GM15510 (cell line): ENCODE results near the gene TTLL1.
A peak's percentile ranks its signal among the peaks of the same experiment; 100 is the strongest.

ENCODE experiments used
- POLR2A ChIP-seq: IDR thresholded peaks from 3 replicates; pipeline ENCODE4 v1.6.1; 2011; ENCODE audit warnings: borderline replicate concordance; ENCODE audit not compliant: insufficient read length; ENCODE audit errors: extremely low read depth

TTLL1 gene

GRCh38 chr22:43118024-43118849 lies 29.0 kb upstream of the TTLL1 start:
- TF ChIP-seq POLR2A: no peak

DNA sequence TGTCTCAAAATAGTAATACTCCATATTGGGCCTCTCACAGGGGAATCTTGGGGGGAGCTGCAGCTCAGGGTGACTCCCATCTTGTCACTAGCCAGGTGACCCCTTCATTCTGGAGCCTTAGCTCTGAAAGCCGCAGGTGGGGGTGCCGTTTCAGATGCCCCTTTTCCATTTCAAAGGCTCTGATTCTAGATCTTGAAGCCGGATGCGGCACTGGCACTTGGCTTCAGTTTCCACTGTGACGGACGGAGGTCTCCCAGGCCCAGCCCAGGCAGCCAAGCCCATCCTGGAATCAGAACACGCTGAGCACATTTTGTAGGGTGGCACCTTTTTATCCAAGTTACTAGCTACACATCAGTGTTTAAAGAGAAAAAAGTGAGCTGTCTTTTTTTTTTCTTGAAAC lies 27.7 kb upstream of the TTLL1 start:
- TF ChIP-seq POLR2A: no peak

GRCh38 chr22:43114958-43115357 lies 25.8 kb upstream of the TTLL1 start:
- TF ChIP-seq POLR2A: no peak

DNA sequence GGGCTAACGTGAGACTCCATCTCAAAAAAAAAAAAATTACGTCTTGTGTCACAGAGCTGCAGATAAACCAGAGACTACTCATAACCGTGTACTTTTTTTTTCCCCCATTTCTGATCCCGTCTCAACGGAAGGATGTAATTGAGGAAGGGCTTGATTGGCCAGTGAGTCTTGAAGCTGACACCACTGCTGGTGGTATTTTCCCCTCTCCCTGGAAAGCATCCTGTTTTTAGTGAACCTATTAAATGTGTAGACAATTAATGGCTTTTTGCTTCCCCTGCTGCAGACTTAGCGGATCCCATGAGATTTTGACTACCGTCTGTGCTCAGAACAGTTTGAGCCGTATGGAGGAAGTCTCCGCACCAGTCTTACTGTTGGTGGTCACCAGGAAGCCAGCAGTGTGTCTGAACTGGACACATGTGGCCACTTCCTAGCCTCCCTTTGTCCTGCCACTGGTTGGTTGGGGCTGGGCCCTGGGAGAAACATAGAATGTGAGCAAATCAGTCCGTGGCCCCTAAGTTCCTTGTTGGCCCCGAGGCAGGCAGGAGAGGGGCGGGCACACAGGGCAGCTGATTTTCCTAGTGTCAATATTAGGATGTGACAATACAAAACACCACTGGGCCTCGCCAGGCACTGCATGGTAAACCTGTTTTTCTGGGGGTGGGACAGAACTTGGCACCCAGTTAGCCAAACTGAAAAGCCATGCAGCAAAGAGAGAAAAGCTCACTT lies 24.5 kb upstream of the TTLL1 start:
- TF ChIP-seq POLR2A: no peak

DNA sequence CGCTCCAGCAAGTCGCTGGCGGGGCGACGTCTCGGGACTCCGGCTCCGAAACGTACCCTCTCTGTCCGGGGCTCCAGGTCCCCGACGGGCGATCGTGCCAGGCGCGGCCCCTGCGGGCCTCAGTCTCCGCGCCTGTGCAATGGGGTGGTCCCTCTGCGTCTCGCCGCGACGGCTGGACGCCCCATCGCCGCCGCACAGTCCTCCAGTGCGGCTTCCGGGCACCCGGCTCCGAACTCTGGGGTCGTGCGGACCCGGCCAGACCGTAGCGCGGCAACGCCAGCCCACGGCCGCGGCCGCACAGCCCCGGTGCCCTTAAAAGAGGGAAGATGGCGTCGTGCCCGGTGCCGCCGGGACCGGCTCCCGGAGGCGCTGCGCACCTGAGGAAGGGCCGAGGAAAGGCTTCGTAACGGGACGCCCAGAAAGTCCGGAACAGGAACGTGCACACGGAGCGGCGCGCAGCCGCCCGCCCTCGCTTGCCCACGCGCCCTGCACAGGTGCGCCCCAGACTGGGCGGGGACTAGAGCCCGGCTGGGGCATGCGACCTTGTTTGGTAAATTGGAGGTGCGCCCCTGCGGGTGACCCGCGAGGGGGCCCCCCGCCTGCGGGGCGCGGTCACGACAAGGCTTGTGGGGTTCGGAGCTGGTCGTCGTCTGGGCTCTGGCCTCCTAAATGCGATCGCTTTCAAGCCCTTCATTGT lies 21.9 kb upstream of the TTLL1 start:
- no peak for TF ChIP-seq POLR2A

- TF ChIP-seq POLR2A: peak; percentile 50
These were observed 21.3 kb upstream of the TTLL1 start, which contains the start of gene BIK for GRCh38 chr22:43110444-43110926. Gene BIK (plus strand): TSS chr22:43110750. CDS start chr22:43124023, 13,273 bp downstream.

DNA sequence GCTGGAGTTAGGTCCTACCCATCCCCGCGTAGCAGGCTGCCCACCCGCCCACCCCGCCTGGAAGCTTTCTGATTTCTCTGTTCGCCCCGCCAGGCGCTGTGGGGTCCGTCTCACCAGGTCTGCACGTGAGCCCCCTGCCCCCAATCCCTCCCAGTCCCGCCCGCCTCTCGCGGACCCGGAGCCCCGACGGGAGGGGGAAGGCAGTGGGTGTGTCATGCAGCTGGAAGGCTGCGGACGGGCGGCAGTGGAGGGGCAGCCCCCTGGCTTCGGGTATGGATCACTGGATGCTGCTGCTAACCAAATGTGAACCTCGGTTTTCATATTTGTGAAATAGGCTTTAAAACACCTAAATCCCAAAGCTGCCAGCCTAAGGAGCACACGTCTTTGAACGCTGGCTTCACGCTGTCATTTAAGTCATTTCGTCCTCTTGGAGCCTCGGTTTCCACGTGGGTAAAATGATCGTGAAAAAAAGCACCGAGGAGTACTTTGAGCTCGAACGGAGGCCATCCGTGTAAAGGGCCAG lies 20.8 kb upstream of the TTLL1 start:
- TF ChIP-seq POLR2A: no peak

DNA sequence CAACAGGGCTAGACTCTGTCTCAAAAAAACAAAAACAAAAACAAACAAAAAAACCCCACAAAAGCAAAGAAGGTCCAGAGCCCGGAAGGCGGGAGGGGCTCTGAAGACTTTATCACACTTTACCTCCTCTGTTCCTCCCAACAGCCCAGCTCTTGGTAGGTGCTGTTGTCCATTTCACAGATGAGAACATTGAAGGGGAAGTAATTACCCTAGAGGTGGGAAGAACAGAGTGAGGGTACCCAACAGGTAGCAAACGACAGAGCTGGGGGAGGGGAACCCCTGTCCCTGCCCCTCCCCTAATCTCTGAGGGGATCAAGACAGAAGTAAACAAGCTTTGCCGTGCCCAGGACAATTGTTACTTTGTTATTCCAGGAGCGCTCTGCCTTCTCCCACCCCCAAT lies 20.3 kb upstream of the TTLL1 start:
- TF ChIP-seq POLR2A: no peak

- no peak for TF ChIP-seq POLR2A
These were observed 17.1 kb upstream of the TTLL1 start for GRCh38 chr22:43106302-43106701.

- no peak for TF ChIP-seq POLR2A
These were observed 12.1 kb upstream of the TTLL1 start for GRCh38 chr22:43101306-43101705.

DNA sequence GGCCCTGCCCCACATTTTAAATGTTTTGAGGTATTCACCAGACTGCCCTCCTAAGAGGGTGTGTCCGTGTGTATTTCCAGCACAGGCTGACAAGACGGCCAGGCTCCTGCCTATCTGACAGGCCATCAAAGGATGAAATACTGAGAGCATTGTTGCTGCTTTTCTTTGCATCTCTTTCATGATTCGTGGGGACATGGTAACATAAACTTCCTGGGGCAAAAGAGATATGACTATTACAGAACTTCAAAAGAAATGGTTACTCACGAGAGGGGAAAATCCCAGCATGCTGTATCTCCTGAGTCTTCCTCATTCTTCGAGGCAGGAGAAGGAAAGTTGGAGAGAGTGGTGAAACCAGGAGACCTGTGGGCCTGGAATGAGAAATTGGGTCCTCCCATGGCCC lies 11.0 kb upstream of the TTLL1 start:
- TF ChIP-seq POLR2A: no peak

GRCh38 chr22:43099095-43099494 lies 9.9 kb upstream of the TTLL1 start:
- TF ChIP-seq POLR2A: no peak

DNA sequence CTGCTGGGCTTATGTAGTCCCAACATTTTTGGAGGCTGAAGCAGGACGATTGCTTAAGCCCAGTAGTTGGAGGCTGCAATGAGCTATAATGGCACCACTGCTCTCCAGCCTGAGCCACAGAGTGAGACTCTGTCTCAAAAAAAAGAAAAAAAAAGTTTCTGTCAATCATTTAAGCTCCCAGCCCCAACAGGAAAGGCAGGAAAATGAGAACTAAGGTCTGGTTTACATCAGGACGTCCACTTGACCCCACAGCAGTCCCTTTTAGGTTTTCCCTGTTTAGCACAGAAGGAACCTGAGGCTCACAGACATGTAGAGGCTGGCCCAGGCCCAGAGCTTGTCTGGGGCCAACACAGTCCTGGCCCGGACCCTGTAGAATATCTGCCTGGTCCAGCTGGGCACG lies 9.2 kb upstream of the TTLL1 start:
- no peak for TF ChIP-seq POLR2A

- TF ChIP-seq POLR2A: no peak
These were observed 7.2 kb upstream of the TTLL1 start for GRCh38 chr22:43096420-43096819.

DNA sequence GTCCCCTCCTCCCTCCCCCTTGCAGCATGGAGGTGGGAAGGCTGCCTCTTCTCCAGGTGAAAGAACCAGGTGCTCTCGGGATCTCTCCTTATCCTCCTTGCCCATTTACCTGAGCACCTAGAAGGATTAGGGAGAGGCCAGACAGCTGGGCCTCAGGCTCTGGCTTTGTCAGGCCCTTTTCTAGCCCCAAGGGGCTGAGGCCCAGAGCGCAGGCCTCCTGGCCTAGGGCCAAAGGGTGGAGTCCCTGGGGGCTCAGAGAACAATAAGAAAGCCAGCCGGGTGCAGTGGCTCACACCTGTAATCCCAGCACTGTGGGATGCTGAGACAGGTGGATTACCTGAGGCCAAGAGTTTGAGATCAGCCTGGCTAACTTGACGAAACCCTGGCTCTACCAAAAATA lies 5.4 kb upstream of the TTLL1 start:
- TF ChIP-seq POLR2A: no peak
